Measurements from ENCODE around the gene NELL2. TPM values are rescaled to one million over a fixed set of nuclear protein-coding genes. Genes with fewer than 3 reads are reported as not detected.

The NELL2 gene
- total RNA-seq, 1 experiment from 2014 or later: 0.21 TPM

- in situ Hi-C loops (cut with HindIII; ENCODE audit: low pct_unique_long_range_greater_than_20kb, low sequenced_read_pairs): no loop called here
- DNase-seq (ENCODE audit: low read depth, low spot score): peak; percentile 45
Observed at GRCh38 chr12:44497044-44497443, 379.1 kb downstream of the NELL2 start.

- in situ Hi-C loops (cut with HindIII; ENCODE audit: low pct_unique_long_range_greater_than_20kb, low sequenced_read_pairs): no loop called here
- no peak for DNase-seq (ENCODE audit: low read depth, low spot score)
Observed at GRCh38 chr12:44490181-44490580, 385.9 kb downstream of the NELL2 start.

- DNase-seq (ENCODE audit: low read depth, low spot score): no peak
- in situ Hi-C loops (cut with HindIII; ENCODE audit: low pct_unique_long_range_greater_than_20kb, low sequenced_read_pairs): no loop called here
Observed at GRCh38 chr12:44488180-44488579, 387.9 kb downstream of the NELL2 start.

GRCh38 chr12:44484862-44485261 lies 391.3 kb downstream of the NELL2 start:
- no peak for DNase-seq (ENCODE audit: low read depth, low spot score)
- in situ Hi-C loops (cut with HindIII; ENCODE audit: low pct_unique_long_range_greater_than_20kb, low sequenced_read_pairs): no loop called here

- DNase-seq (ENCODE audit: low read depth, low spot score): no peak
- in situ Hi-C loops (cut with HindIII; ENCODE audit: low pct_unique_long_range_greater_than_20kb, low sequenced_read_pairs): no loop called here
Observed at GRCh38 chr12:44477331-44477980, 398.7 kb downstream of the NELL2 start.

GRCh38 chr12:44476683-44477082 lies 399.4 kb downstream of the NELL2 start:
- in situ Hi-C loops (cut with HindIII; ENCODE audit: low pct_unique_long_range_greater_than_20kb, low sequenced_read_pairs): no loop called here
- DNase-seq (ENCODE audit: low read depth, low spot score): no peak

- peak; percentile 43 for DNase-seq (ENCODE audit: low read depth, low spot score)
- in situ Hi-C loops (cut with HindIII; ENCODE audit: low pct_unique_long_range_greater_than_20kb, low sequenced_read_pairs): no loop called here
Observed at GRCh38 chr12:44465139-44465538, 411.0 kb downstream of the NELL2 start.

- in situ Hi-C loops (cut with HindIII; ENCODE audit: low pct_unique_long_range_greater_than_20kb, low sequenced_read_pairs): no loop called here
- DNase-seq (ENCODE audit: low read depth, low spot score): no peak
Observed at GRCh38 chr12:44464180-44464579, 411.9 kb downstream of the NELL2 start.

- in situ Hi-C loops (cut with HindIII; ENCODE audit: low pct_unique_long_range_greater_than_20kb, low sequenced_read_pairs): no loop called here
- DNase-seq (ENCODE audit: low read depth, low spot score): no peak
Observed at GRCh38 chr12:44462729-44463128, 413.4 kb downstream of the NELL2 start.

GRCh38 chr12:44460261-44460660 lies 415.9 kb downstream of the NELL2 start:
- DNase-seq (ENCODE audit: low read depth, low spot score): no peak
- in situ Hi-C loops (cut with HindIII; ENCODE audit: low pct_unique_long_range_greater_than_20kb, low sequenced_read_pairs): no loop called here

GRCh38 chr12:44459569-44459968 lies 416.5 kb downstream of the NELL2 start:
- DNase-seq (ENCODE audit: low read depth, low spot score): no peak
- in situ Hi-C loops (cut with HindIII; ENCODE audit: low pct_unique_long_range_greater_than_20kb, low sequenced_read_pairs): no loop called here

Small RNA genes lying within 50 kb of the gene (small RNA-seq; reads per million reads assigned to genes)
- 0 reads per million in 2 experiments for gene RF00019

Other genes with a start within 250 kb of the NELL2 start
- gene DBX2, start 174.8 kb upstream of the NELL2 start, total RNA-seq (2014; rRNA removed; shearing (Covaris generic)): not detected in 2 replicates